Measurements from ENCODE around the gene TLK2.

- TF ChIP-seq CTCF (conservative IDR thresholded peaks at IDR 0.05 in 1 of 2, IDR thresholded peaks at IDR 0.05 in 1 of 2; ENCODE audit: extremely low read depth in 1 of 2, insufficient read depth in 1 of 2, low read depth in 1 of 2, low read length in 2 of 2) (no peak), EZH2 (IDR thresholded peaks at IDR 0.05; ENCODE audit: borderline replicate concordance, low read length) (no peak)
Observed at GRCh38 chr17:62573480-62574117, 95.0 kb downstream of the TLK2 start.
